HEK293 (cell line): ENCODE measurements around the gene IRX5.

Experiments
- HOXC10 ChIP-seq: sonication (generic); formaldehyde crosslinking; IDR thresholded peaks from 2 replicates; pipeline ENCODE4 v1.8.1; 2023; ENCODE audit warnings: mild to moderate bottlenecking, missing genetic modification reagents
- IKZF3 ChIP-seq: fragments of 450-650 bp; IDR thresholded peaks from 2 replicates; pipeline ENCODE4 v1.5.0; 2018; ENCODE audit warnings: missing biosample characterization, mild to moderate bottlenecking, missing genetic modification characterization, moderate library complexity
- KLF10 ChIP-seq: fragments of 450-650 bp; IDR thresholded peaks from 2 replicates; pipeline ENCODE4 v1.5.1; 2018; ENCODE audit warnings: missing biosample characterization, mild to moderate bottlenecking, missing genetic modification characterization
- MYNN ChIP-seq: fragments of 450-650 bp; formaldehyde crosslinking; IDR thresholded peaks from 2 replicates; pipeline ENCODE4 v1.5.1; 2016; ENCODE audit warnings: missing biosample characterization, missing genetic modification characterization, borderline replicate concordance
- SCRT2 ChIP-seq: fragments of 450-650 bp; formaldehyde crosslinking; IDR thresholded peaks from 2 replicates; pipeline ENCODE4 v1.5.1; 2016; ENCODE audit warnings: missing biosample characterization, missing genetic modification characterization
- SP3 ChIP-seq: fragments of 450-650 bp; formaldehyde crosslinking; IDR thresholded peaks from 2 replicates; pipeline ENCODE4 v1.5.1; 2016; ENCODE audit warnings: missing biosample characterization, missing genetic modification characterization
- YY1 ChIP-seq: fragments of 450-650 bp; formaldehyde crosslinking; IDR thresholded peaks from 2 replicates; pipeline ENCODE4 v1.5.1; 2018; ENCODE audit warnings: missing biosample characterization, missing genetic modification characterization
- ZNF184 ChIP-seq: fragments of 450-650 bp; IDR thresholded peaks from 2 replicates; pipeline ENCODE4 v1.5.1; 2018; ENCODE audit warnings: missing biosample characterization, mild to moderate bottlenecking, missing genetic modification characterization
- ZNF214 ChIP-seq: fragments of 450-650 bp; formaldehyde crosslinking; IDR thresholded peaks from 2 replicates; pipeline ENCODE4 v1.5.1; 2017; ENCODE audit warnings: missing biosample characterization, mild to moderate bottlenecking, missing genetic modification characterization, borderline replicate concordance
- ZNF221 ChIP-seq: fragments of 450-650 bp; formaldehyde crosslinking; IDR thresholded peaks from 2 replicates; pipeline ENCODE4 v1.5.1; 2017; ENCODE audit warnings: missing biosample characterization, missing genetic modification characterization, borderline replicate concordance
- ZNF24 ChIP-seq: fragments of 450-650 bp; formaldehyde crosslinking; IDR thresholded peaks from 2 replicates; pipeline ENCODE4 v1.5.1; 2016; ENCODE audit warnings: missing biosample characterization, missing genetic modification characterization
- ZNF311 ChIP-seq: fragments of 450-650 bp; formaldehyde crosslinking; IDR thresholded peaks from 2 replicates; pipeline ENCODE4 v1.5.1; 2017; ENCODE audit warnings: missing biosample characterization, missing genetic modification characterization, borderline replicate concordance
- ZNF324 ChIP-seq: fragments of 450-650 bp; formaldehyde crosslinking; IDR thresholded peaks from 2 replicates; pipeline ENCODE4 v1.5.1; 2016; ENCODE audit warnings: missing biosample characterization, missing genetic modification characterization
- ZNF366 ChIP-seq: fragments of 450-650 bp; formaldehyde crosslinking; conservative IDR thresholded peaks from 2 replicates; pipeline ENCODE4 v1.5.1; 2016; ENCODE audit warnings: missing biosample characterization, missing genetic modification characterization
- ZNF391 ChIP-seq: fragments of 450-650 bp; formaldehyde crosslinking; IDR thresholded peaks from 2 replicates; pipeline ENCODE4 v1.5.1; 2016; ENCODE audit warnings: low read depth, missing biosample characterization, missing genetic modification characterization, borderline replicate concordance
- ZNF404 ChIP-seq: fragments of 450-650 bp; formaldehyde crosslinking; IDR thresholded peaks from 2 replicates; pipeline ENCODE4 v1.5.1; 2017; ENCODE audit warnings: missing biosample characterization, missing genetic modification characterization
- ZNF416 ChIP-seq: fragments of 450-650 bp; formaldehyde crosslinking; IDR thresholded peaks from 2 replicates; pipeline ENCODE4 v1.5.1; 2016; ENCODE audit warnings: missing biosample characterization, missing genetic modification characterization
- ZNF600 ChIP-seq: fragments of 450-650 bp; formaldehyde crosslinking; IDR thresholded peaks from 2 replicates; pipeline ENCODE4 v1.5.1; 2016; ENCODE audit warnings: missing biosample characterization, missing genetic modification characterization
- ZNF629 ChIP-seq: fragments of 450-650 bp; formaldehyde crosslinking; IDR thresholded peaks from 2 replicates; pipeline ENCODE4 v1.5.1; 2017; ENCODE audit warnings: missing biosample characterization, missing genetic modification characterization
- ZNF664 ChIP-seq: fragments of 450-650 bp; formaldehyde crosslinking; IDR thresholded peaks from 2 replicates; pipeline ENCODE4 v1.5.1; 2016; ENCODE audit warnings: missing biosample characterization, missing genetic modification characterization
- ZNF701 ChIP-seq: fragments of 450-650 bp; formaldehyde crosslinking; IDR thresholded peaks from 2 replicates; pipeline ENCODE4 v1.5.1; 2016; ENCODE audit warnings: missing biosample characterization, missing genetic modification characterization
- ZNF768 ChIP-seq: fragments of 450-650 bp; formaldehyde crosslinking; IDR thresholded peaks from 2 replicates; pipeline ENCODE4 v1.5.1; 2018; ENCODE audit warnings: missing biosample characterization, mild to moderate bottlenecking, missing genetic modification characterization
- ZNF837 ChIP-seq: fragments of 450-650 bp; formaldehyde crosslinking; IDR thresholded peaks from 2 replicates; pipeline ENCODE4 v1.5.1; 2016; ENCODE audit warnings: missing biosample characterization, missing genetic modification characterization
- ZSCAN30 ChIP-seq: fragments of 450-650 bp; IDR thresholded peaks from 2 replicates; pipeline ENCODE4 v1.5.1; 2018; ENCODE audit warnings: missing biosample characterization, mild to moderate bottlenecking, missing genetic modification characterization, moderate library complexity
- TF ChIP-seq, protein P1 (sequence below): fragments of 450-650 bp; formaldehyde crosslinking; optimal IDR thresholded peaks from 2 replicates; pipeline ENCODE3; 2016; ENCODE audit warnings: missing biosample characterization, mild to moderate bottlenecking, missing genetic modification characterization
- TF ChIP-seq, protein P2 (sequence below): fragments of 450-650 bp; IDR thresholded peaks from 2 replicates; pipeline ENCODE4 v1.5.1; 2018; ENCODE audit warnings: missing biosample characterization, mild to moderate bottlenecking, missing genetic modification characterization
- TF ChIP-seq, protein P3 (sequence below): fragments of 450-650 bp; formaldehyde crosslinking; IDR thresholded peaks from 2 replicates; pipeline ENCODE4 v1.5.1; 2017; ENCODE audit warnings: missing biosample characterization, missing genetic modification characterization

The IRX5 gene

DNA sequence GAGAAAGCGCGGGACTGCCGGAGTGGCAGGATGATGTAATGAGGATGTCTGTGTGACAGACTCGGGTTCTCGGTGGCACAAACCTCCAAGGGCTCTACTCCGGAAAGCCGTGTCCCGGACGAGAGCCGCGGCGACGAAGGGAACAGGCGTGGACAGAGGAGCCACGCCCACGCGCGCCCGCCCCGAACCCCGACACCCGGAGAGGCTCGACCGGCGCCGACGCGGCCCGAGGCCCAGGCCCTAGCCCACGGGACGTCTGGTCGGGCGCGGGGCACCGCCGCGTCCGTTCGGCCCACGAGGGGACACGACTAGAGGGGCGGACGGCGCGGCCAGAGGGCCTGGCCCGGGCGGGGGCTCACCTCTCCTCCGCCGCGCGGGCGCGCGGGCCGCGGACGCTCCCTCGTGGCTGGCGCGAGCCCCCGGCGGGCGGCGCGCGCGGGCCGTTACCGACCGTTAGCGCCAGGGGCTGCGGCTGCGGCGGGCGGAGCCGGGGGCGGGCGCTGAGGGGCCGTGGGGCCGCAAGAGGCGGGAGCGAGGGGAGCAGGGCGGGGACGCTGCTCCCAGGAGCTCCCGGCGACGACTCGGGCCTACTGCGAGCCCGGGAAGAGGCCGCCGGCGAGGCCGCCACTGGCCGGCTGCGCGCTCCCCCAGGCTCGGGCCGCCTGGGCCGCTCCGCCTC is 2.1 kb upstream of the IRX5 start (continued):
- TF ChIP-seq ZNF214 (tag by site-specific recombination) (no peak), ZSCAN30 (tag by site-specific recombination) (peak; percentile 53; the same call in 1 of the 2 replicates), ZNF366 (tag by site-specific recombination) (no peak), ZNF184 (tag by site-specific recombination) (no peak), MYNN (tag by site-specific recombination) (no peak), ZNF221 (no peak), ZNF404 (no peak), ZNF311 (tag by site-specific recombination) (no peak), ZNF701 (no peak), YY1 (tag by site-specific recombination) (no peak), SP3 (tag by site-specific recombination) (peak; percentile 15; the same call in 1 of the 2 replicates), SCRT2 (tag by site-specific recombination) (no peak), ZNF837 (no peak), ZNF664 (tag by site-specific recombination) (no peak), HOXC10 (peak; percentile 32; the same call in 1 of the 2 replicates), ZNF600 (no peak), ZNF629 (no peak), ZNF324 (no peak), ZNF391 (no peak), IKZF3 (tag by site-specific recombination) (peak; percentile 79), KLF10 (tag by site-specific recombination) (peak; percentile 62), ZNF24 (no peak), ZNF768 (tag by site-specific recombination) (no peak), ZNF416 (tag by site-specific recombination) (no peak)
- TF ChIP-seq, protein P1, sequence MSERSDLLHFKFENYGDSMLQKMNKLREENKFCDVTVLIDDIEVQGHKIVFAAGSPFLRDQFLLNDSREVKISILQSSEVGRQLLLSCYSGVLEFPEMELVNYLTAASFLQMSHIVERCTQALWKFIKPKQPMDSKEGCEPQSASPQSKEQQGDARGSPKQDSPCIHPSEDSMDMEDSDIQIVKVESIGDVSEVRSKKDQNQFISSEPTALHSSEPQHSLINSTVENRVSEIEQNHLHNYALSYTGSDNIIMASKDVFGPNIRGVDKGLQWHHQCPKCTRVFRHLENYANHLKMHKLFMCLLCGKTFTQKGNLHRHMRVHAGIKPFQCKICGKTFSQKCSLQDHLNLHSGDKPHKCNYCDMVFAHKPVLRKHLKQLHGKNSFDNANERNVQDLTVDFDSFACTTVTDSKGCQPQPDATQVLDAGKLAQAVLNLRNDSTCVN (tag by site-specific recombination), result peak; percentile 8
- TF ChIP-seq, protein P2, sequence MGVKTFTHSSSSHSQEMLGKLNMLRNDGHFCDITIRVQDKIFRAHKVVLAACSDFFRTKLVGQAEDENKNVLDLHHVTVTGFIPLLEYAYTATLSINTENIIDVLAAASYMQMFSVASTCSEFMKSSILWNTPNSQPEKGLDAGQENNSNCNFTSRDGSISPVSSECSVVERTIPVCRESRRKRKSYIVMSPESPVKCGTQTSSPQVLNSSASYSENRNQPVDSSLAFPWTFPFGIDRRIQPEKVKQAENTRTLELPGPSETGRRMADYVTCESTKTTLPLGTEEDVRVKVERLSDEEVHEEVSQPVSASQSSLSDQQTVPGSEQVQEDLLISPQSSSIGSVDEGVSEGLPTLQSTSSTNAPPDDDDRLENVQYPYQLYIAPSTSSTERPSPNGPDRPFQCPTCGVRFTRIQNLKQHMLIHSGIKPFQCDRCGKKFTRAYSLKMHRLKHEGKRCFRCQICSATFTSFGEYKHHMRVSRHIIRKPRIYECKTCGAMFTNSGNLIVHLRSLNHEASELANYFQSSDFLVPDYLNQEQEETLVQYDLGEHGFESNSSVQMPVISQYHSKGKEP (tag by site-specific recombination), result no peak
- TF ChIP-seq, protein P3, sequence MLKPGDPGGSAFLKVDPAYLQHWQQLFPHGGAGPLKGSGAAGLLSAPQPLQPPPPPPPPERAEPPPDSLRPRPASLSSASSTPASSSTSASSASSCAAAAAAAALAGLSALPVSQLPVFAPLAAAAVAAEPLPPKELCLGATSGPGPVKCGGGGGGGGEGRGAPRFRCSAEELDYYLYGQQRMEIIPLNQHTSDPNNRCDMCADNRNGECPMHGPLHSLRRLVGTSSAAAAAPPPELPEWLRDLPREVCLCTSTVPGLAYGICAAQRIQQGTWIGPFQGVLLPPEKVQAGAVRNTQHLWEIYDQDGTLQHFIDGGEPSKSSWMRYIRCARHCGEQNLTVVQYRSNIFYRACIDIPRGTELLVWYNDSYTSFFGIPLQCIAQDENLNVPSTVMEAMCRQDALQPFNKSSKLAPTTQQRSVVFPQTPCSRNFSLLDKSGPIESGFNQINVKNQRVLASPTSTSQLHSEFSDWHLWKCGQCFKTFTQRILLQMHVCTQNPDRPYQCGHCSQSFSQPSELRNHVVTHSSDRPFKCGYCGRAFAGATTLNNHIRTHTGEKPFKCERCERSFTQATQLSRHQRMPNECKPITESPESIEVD (tag by site-specific recombination), result no peak
